ENCODE data around the gene TTLL10. TPM values are rescaled to one million over a fixed set of nuclear protein-coding genes. Genes with fewer than 3 reads are reported as not detected.
A peak's percentile ranks its signal among the peaks of the same experiment; 100 is the strongest.

Gene TTLL10
- total RNA-seq, 1 donor from 2014 or later: not detected

GRCh38 chr1:1153874-1154273 lies 19.8 kb upstream of the TTLL10 start:
- Mint-ChIP-seq H3K4me3 (ENCODE audit: unreplicated experiment) (peak overlapping the region; percentile 4), H3K27ac (ENCODE audit: unreplicated experiment) (no peak overlapping the region), H3K27me3 (ENCODE audit: unreplicated experiment) (peaks cover 22% of the 10 kb centered on the region)

GRCh38 chr1:1155258-1155657 lies 18.4 kb upstream of the TTLL10 start:
- peaks cover 14% of the 10 kb centered on the region for H3K36me3 Mint-ChIP-seq (ENCODE audit: low read depth, unreplicated experiment)
- H3K4me1 Mint-ChIP-seq (ENCODE audit: unreplicated experiment): no peaks in the 10 kb centered on the region
- no peak overlapping the region for H3K4me3 Mint-ChIP-seq (ENCODE audit: unreplicated experiment)
- no peak overlapping the region for H3K27ac Mint-ChIP-seq (ENCODE audit: unreplicated experiment)
- peaks cover 24% of the 10 kb centered on the region for H3K27me3 Mint-ChIP-seq (ENCODE audit: unreplicated experiment)
- DNase-seq (ENCODE audit: low spot score): no peak
- TF ChIP-seq CTCF (IDR thresholded peaks at IDR 0.05; ENCODE audit: unreplicated experiment): no peak
- H3K9me3 Mint-ChIP-seq (ENCODE audit: unreplicated experiment): peaks cover 13% of the 10 kb centered on the region

More at GRCh38 chr1:1153874-1154273, 19.8 kb upstream of the TTLL10 start:
- TF ChIP-seq CTCF (IDR thresholded peaks at IDR 0.05; ENCODE audit: unreplicated experiment): no peak
- H3K4me1 Mint-ChIP-seq (ENCODE audit: unreplicated experiment): no peaks in the 10 kb centered on the region
- no peak for DNase-seq (ENCODE audit: low spot score)
- peaks cover 14% of the 10 kb centered on the region for H3K36me3 Mint-ChIP-seq (ENCODE audit: low read depth, unreplicated experiment)
- H3K9me3 Mint-ChIP-seq (ENCODE audit: unreplicated experiment): peaks cover 13% of the 10 kb centered on the region

- Mint-ChIP-seq H3K4me1 (ENCODE audit: unreplicated experiment) (no peaks in the 10 kb centered on the region), H3K4me3 (ENCODE audit: unreplicated experiment) (no peak overlapping the region), H3K36me3 (ENCODE audit: low read depth, unreplicated experiment) (peaks cover 14% of the 10 kb centered on the region), H3K27ac (ENCODE audit: unreplicated experiment) (peak overlapping the region; percentile 84), H3K27me3 (ENCODE audit: unreplicated experiment) (peaks cover 24% of the 10 kb centered on the region), H3K9me3 (ENCODE audit: unreplicated experiment) (peaks cover 13% of the 10 kb centered on the region)
- TF ChIP-seq CTCF (IDR thresholded peaks at IDR 0.05; ENCODE audit: unreplicated experiment): no peak
- DNase-seq (ENCODE audit: low spot score): no peak
Measured at GRCh38 chr1:1156140-1157032, 17.3 kb upstream of the TTLL10 start.

- Mint-ChIP-seq H3K4me3 (ENCODE audit: unreplicated experiment) (no peak overlapping the region), H3K9me3 (ENCODE audit: unreplicated experiment) (peaks cover 13% of the 10 kb centered on the region), H3K27ac (ENCODE audit: unreplicated experiment) (no peak overlapping the region), H3K36me3 (ENCODE audit: low read depth, unreplicated experiment) (peaks cover 14% of the 10 kb centered on the region), H3K27me3 (ENCODE audit: unreplicated experiment) (peaks cover 22% of the 10 kb centered on the region), H3K4me1 (ENCODE audit: unreplicated experiment) (no peaks in the 10 kb centered on the region)
- DNase-seq (ENCODE audit: low spot score): no peak
- TF ChIP-seq CTCF (IDR thresholded peaks at IDR 0.05; ENCODE audit: unreplicated experiment): no peak
Measured at GRCh38 chr1:1157033-1157365, 16.7 kb upstream of the TTLL10 start.

- H3K27ac Mint-ChIP-seq (ENCODE audit: unreplicated experiment): peak overlapping the region; percentile 30
- peaks cover 17% of the 10 kb centered on the region for H3K27me3 Mint-ChIP-seq (ENCODE audit: unreplicated experiment)
- H3K36me3 Mint-ChIP-seq (ENCODE audit: low read depth, unreplicated experiment): peaks cover 10% of the 10 kb centered on the region
Measured at GRCh38 chr1:1157426-1157913, 16.2 kb upstream of the TTLL10 start.

More at GRCh38 chr1:1157426-1157913, 16.2 kb upstream of the TTLL10 start:
- TF ChIP-seq CTCF (IDR thresholded peaks at IDR 0.05; ENCODE audit: unreplicated experiment): no peak
- Mint-ChIP-seq H3K4me1 (ENCODE audit: unreplicated experiment) (no peaks in the 10 kb centered on the region), H3K4me3 (ENCODE audit: unreplicated experiment) (no peak overlapping the region), H3K9me3 (ENCODE audit: unreplicated experiment) (peaks cover 9% of the 10 kb centered on the region)
- peak; percentile 65 for DNase-seq (ENCODE audit: low spot score)

Measured in endothelial cell (in vitro differentiated cells).